Metanephros (tissue), 2 donors: ENCODE measurements around the gene GLB1L. TPM values are rescaled to one million over a fixed set of nuclear protein-coding genes. Genes with fewer than 3 reads are reported as not detected.

ENCODE experiments used
- small RNA-seq: library from RNA; depleted of rRNA; stranded (forward); fragments of <200 nt; gene quantifications from one replicate; pipeline ENCODE3, GENCODE V24; 2014; ENCODE audit warnings: low replicate concordance
- total RNA-seq: library from RNA; depleted of rRNA; stranded (reverse); fragments of >200 nt; gene quantifications from one replicate; pipeline ENCODE4 v1.2.3, GENCODE V29; 2014

The GLB1L gene
- total RNA-seq: 15.2 TPM

DNA sequence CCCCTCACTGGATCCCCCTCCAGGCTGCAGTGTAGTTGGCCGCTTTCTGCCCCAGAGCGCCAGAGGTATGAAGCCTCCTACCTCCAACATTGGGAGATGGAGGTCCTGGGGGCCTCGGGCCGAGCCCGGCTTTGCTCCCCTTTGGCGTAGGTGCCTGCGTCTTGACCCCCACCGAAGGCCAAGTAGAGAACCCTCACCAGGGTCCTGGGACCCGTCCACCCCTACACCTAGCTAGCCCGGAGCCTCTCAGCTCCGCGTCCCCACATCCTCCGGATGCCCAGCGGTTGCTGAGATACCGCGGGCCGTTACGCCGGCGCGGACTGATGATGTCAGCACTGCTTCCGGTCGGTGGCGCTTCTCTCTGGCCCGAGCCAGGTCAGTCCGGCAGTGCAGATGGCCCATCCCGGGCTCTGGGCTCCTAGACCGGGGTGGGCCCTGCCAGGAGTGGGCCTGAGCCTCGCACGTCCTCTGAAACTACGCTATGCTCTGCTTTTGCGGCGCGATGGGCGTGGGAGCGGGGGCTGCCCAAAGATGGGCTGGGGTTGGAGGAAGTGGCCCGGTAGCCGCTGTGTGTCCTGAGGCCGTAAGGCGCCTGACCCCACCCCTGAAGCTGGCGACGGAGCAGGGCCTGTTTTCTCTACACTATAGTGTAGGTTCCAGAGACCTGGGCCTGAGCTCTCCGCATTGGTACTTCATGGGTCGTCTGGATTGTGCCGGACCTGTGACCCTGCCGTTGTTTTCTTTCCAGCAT is at the start of gene GLB1L, which contains the start of gene STK16:
Gene GLB1L, minus strand, starts transcription at position 297 of the 751 bp plus-strand sequence. CDS start 1,871 bp downstream, outside the sequence.
Gene STK16, plus strand, starts transcription at position 332 of the 751 bp plus-strand sequence. CDS start 521 bp downstream, outside the sequence.

DNA sequence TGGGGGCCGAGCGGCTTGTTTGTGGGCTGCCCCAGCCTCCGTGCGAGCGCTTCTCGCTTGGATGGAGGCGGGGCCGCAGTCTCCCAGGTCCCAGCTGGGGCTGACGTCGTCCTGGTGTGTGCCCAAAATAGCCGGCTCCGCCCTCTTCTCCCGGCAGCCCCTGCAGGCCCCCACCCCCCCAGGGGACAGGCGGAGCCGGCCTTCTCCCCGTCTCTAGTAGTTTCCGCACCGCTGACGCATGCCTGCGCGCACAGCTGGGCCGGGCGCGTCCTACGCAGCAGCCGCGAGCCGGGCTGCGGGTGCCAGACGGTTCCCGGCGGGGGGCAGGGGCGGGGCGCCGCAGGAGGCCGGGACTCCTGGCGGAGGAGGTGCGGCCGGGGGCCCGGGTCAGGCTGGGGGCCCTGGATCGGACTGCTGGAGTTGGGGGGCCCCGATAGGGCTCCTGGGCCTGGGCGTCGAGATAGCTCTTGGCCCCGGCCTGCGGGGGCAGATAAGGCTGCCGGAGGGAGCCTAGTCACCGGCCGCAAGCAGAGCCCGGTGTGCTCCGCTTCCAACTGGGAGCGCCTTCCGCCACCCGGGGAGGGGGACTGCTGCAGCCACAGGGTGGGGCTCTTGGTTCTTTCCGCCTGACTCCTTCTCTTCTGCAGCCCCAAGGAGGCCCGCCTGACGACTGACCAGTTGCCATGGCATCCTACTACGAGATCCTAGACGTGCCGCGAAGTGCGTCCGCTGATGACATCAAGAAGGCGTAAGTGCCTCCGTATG is 34.1 kb upstream of the GLB1L start, which contains the start of gene DNAJB2:
Gene DNAJB2, plus strand, starts transcription at position 216 of the 765 bp plus-strand sequence. Its CDS starts 468 bp downstream, at position 684.

DNA sequence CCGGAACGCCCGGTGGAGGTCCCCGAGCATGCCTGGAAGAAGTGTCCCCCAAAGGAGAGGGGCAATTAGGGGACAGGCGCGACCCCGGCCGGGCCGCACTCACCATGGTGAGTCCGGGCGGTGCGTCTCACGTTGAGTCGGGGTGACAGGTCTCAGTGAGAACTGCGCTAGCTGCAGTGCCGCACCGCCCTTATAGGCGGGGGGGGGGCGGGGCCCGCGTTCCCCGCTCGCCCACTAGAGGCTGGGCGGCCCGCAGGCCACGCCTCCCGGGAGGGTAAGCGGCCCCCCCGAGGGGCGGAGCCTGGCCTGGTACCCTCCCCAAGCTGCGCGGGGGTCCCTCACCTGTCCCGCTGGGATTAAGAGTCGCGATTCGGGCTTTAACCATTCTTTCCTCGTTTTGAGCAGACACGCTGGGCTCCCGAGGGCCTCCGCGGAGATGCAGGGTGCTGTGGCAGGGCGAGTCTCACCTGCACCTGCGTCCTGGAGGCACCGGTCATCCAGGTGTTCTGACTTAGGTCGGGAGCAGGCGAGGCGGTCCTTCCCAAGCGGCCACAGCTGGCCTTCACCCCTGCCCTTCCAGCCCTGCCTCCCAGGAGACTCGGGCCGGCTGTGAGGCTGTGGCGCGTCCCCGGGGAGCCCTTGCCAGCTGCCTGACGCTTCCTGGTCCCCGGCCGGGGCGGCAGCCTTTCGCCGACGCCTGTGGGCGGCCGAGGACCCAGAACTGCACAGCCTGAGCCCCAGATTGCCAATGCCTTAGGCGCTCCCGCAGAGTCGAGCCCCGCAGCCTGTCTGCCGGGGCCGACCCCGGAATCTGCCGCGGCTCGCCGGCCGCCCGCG is 8.7 kb upstream of the GLB1L start, which contains the start of gene TUBA4A:
Gene TUBA4A, minus strand, starts transcription at position 166 of the 837 bp plus-strand sequence. Its CDS starts 60 bp downstream, at position 106.

DNA sequence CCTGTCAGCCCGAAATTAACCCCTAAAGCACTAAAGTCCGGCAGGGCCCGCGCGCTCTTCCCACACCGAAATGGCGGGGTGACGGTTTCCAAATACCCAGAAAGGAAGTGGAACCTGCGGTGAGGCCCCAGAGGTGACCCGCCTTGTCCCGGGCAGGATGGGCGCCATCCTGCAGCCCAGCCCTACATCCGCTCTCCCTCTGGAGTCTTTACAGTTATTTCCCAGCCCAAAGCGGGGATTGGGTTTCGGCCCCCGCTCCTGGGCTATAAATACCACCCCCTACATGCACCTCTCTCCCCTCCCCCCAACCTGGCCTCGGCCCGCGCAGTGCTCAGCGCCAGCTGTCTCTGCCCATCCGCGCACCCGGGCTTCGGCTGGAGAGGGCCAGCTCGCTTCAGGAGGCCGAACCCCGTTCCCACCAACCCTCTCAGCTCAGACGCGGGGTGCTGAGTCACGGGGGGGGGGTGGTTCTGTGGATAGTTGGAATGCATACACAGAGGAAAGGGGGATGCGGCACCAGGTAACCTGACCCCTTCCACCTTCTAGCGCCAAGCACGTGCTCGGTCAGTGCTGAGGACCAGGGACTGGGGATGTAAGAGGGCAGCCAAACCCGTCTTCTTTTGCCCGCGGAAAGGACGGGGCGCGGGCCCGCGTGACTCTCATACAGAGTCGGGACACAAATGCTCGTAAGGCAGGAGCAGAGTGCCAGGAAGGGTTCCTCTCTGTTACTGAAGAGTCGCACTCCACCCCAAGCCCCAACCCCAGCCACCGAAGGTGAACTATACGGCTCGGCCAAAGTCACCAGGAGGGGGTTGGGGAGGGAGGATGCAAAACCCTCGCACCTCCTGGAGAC is 7.9 kb upstream of the GLB1L start, which contains the start of gene TUBA4B:
Gene TUBA4B, plus strand, starts transcription at position 344 of the 853 bp plus-strand sequence. Its CDS starts 165 bp downstream, at position 509.

DNA sequence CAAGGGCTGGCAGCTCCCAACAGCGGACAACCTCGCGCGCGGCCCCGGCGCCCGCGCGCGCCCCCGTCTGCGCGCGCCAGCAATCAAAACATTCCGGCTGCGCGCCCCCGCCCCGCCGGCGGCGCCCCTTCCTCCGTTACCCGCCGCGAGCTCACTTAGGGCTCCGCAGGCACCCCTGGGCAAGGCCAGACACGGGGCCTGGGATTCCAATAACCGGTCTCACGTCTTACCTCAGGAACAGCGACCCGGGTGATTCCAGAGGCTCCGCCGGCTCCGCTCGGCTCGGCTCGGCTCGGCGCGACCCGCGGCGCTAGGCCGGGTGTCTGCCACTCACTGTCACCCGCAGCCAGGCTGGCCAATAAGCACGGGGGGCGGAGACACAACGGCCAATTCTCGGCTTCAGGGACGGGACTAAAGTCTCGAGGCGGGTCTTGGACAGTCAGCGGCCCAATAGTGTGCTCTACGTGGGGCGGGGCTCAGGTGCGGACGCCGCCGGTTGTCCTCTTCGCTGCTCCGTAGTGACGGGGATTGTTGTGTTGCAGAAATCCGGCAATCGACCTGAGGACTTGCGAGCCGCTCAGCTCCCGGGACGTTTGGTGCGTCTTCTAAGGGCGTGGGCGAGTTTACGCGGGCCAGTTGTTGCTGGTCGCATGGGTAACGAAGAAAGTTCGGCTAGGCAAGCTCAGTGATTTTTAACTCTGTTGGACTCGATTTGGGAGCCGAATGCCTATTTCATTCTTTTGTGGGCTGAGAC is 15.8 kb downstream of the GLB1L start, which contains the start of the genes ANKZF1 and ATG9A:
Gene ANKZF1, plus strand, starts transcription at position 502 of the 754 bp plus-strand sequence. CDS start 452 bp downstream, outside the sequence.
Gene ATG9A, minus strand, starts transcription at position 332 of the 754 bp plus-strand sequence. CDS start 1,612 bp downstream, outside the sequence.

DNA sequence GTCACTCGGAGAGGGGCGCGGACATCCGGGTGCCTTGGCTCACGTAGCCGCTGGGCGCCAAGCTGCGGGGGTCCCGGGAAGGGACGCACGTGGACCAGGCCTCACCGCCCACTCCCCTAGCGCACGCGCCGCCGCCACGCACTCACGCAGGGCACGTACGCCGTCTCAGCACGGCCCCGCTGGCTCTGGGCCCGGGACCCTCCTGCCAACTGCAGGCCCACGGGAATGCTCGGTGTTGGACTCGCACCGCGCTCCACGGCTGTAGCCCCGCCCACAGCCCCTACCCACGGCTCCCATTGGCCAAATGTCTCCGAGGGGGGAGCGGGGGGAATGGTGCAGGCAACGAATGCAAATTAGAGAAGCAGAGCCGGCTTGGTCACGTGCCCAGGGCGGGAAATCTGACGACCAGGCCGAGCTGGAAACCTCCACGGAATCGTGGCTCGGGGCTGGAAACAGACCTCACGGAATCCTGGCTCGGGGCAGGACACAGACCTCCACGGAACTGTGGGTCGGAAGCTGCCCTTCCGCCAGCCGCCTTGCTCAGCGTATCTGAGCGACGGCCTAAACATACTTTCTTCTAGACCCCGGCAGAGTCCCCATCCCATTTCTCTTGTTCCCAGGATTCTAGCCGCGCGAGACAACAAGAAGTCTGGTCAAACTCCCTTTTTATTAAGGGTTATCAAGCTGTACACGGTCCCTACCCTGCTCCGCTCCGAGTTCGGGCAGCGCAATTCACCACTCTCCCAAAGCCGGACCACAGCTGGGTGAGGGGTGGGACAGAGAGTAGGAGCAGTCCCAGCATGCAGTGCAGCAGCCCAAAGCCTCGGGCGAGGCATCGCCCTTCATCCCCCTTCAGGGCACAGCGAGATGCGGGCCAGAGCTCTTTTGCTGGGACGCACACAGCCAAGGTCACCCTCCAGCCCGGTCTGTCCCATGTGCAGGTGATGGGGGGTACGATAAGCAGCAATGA is 26.2 kb downstream of the GLB1L start, which contains the start of gene ABCB6:
Gene ABCB6, minus strand, starts transcription at position 227 of the 970 bp plus-strand sequence. CDS start 285 bp downstream, outside the sequence.

DNA sequence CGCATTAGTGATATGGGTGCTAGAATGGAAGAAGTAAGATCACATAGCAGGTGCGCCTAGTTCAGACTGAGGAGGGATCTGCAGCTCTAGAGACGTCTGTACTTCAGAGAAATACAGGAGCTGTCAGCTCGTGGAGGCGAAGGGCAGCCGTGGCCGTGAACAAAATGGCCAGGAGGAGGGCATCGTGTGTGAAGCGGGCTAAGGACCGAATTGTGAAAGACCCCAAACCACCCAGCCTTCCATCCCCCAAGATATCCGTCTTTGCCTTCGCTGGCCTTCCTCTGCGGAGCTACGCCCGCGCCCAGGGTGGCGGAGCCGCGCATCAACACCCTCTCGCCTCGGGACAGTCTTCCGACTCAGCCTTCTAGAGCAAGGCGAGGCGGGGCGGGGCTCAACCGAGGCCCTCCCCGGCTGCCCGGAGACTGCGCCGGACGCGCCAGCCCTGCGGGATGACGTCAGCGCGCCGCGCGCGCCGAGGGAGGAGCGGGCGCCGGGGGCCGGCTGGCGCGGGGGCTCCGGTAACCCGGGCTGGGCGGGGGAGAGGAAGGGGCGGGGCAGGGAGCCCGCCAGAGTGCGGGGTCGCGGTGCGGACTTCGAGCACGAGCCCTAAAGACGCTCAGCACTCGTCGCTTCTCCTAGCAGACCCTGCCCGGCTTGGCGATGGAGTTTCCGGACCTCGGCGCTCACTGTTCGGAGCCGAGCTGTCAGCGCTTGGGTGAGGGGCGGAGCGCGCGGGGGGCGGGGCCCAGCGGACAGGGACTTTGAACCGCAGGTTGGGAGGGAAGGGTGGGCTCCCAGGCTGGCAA is 38.7 kb downstream of the GLB1L start, which contains the start of gene ZFAND2B:
Gene ZFAND2B, plus strand, starts transcription at position 455 of the 806 bp plus-strand sequence. Its CDS starts 206 bp downstream, at position 661.

Small RNA genes within 50 kb of the gene (small RNA-seq; reads per million reads assigned to genes)
- not detected for gene MIR153-1

Other genes starting within 250 kb of the GLB1L start
- gene CFAP65, start 203.9 kb downstream of the GLB1L start, total RNA-seq: 0.23 TPM
- gene IHH, start 184.5 kb downstream of the GLB1L start, total RNA-seq: 1.5 TPM
- gene NHEJ1, start 84.6 kb downstream of the GLB1L start, total RNA-seq: 15.2 TPM
- 6.9 TPM for gene SLC23A3, start 75.4 kb downstream of the GLB1L start, total RNA-seq
- 39.4 TPM for gene CNPPD1, start 68.5 kb downstream of the GLB1L start, total RNA-seq
- gene RETREG2, start 67.2 kb downstream of the GLB1L start, total RNA-seq: 64.3 TPM
- gene ZFAND2B, start 38.7 kb downstream of the GLB1L start, total RNA-seq: 27.9 TPM
- gene ABCB6, start 26.5 kb downstream of the GLB1L start, total RNA-seq: 28.1 TPM
- 53.7 TPM for gene ATG9A, start 15.8 kb downstream of the GLB1L start, total RNA-seq
- gene ANKZF1, start 15.6 kb downstream of the GLB1L start, total RNA-seq: 51.6 TPM
- 24.2 TPM for gene STK16, start within 50 bp of the GLB1L start, total RNA-seq
- gene TUBA4B, start 7.8 kb upstream of the GLB1L start, total RNA-seq: not detected
- 16.5 TPM for gene TUBA4A, start 8.5 kb upstream of the GLB1L start, total RNA-seq
- 56.4 TPM for gene DNAJB2, start 33.9 kb upstream of the GLB1L start, total RNA-seq
- 0.88 TPM for gene PTPRN, start 64.0 kb upstream of the GLB1L start, total RNA-seq
- not detected for gene RESP18, start 87.3 kb upstream of the GLB1L start, total RNA-seq
- gene DNPEP, start 142.5 kb upstream of the GLB1L start, total RNA-seq: 64.8 TPM
- 582 TPM for gene DES, start 172.9 kb upstream of the GLB1L start, total RNA-seq
- gene SPEG, start 189.4 kb upstream of the GLB1L start, total RNA-seq: 39.6 TPM